ENCODE data around the gene HECTD4.

DNA sequence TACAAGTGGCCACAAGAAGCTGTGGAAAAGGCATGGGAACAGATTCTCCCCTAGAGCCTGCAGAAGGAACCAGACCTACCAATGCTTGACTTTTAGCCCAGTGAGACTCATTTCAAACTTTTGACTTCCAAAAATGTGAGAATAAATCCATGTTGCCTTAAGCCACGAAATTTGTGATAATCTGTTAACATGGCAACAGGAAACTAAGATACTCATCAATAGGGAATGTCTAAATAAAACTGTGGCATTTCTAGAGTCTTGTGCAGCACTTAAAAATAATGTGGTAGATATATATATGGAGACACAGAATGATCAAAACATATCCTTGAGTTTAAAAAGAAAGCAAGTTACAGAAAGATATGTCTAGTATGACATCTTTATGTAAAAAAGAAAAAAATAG lies 12.0 kb downstream of the HECTD4 start:
- TF ChIP-seq, protein P1, sequence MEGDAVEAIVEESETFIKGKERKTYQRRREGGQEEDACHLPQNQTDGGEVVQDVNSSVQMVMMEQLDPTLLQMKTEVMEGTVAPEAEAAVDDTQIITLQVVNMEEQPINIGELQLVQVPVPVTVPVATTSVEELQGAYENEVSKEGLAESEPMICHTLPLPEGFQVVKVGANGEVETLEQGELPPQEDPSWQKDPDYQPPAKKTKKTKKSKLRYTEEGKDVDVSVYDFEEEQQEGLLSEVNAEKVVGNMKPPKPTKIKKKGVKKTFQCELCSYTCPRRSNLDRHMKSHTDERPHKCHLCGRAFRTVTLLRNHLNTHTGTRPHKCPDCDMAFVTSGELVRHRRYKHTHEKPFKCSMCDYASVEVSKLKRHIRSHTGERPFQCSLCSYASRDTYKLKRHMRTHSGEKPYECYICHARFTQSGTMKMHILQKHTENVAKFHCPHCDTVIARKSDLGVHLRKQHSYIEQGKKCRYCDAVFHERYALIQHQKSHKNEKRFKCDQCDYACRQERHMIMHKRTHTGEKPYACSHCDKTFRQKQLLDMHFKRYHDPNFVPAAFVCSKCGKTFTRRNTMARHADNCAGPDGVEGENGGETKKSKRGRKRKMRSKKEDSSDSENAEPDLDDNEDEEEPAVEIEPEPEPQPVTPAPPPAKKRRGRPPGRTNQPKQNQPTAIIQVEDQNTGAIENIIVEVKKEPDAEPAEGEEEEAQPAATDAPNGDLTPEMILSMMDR (conservative IDR thresholded peaks at IDR 0.05 in 1 of 2, IDR thresholded peaks at IDR 0.05 in 1 of 2; ENCODE audit: extremely low read depth in 1 of 2, insufficient read depth in 1 of 2, low read depth in 1 of 2, low read length in 2 of 2), result no peak
- no peak for TF ChIP-seq EZH2 (IDR thresholded peaks at IDR 0.05; ENCODE audit: borderline replicate concordance, low read length)
